HCT116 (cell line): ENCODE results near the gene SLC6A19.

Experiments
- CTCF ChIP-seq, 3 experiments: fragments of 200-600 bp in 1 of 3; sonication (generic) in 1 of 3; IDR thresholded peaks in 2 of 3; conservative IDR thresholded peaks in 1 of 3; 2 replicates each; pipeline ENCODE4 v1.5.1; 2012 to 2017; ENCODE audit warnings: low read depth in 2 of 3, low read length in 2 of 3, antibody characterized with exemption in 1 of 3, borderline replicate concordance in 1 of 3, control low read depth in 1 of 3, mild to moderate bottlenecking in 1 of 3, mixed read lengths in 1 of 3, mixed run types in 1 of 3, moderate library complexity in 1 of 3; ENCODE audit not compliant: insufficient read depth in 1 of 3
- REST ChIP-seq: IDR thresholded peaks from 2 replicates; pipeline ENCODE4 v1.6.1; 2012; ENCODE audit warnings: low read depth

GRCh38 chr5:1208221-1208742, 6.9 kb downstream of the SLC6A19 start:
- TF ChIP-seq CTCF (IDR thresholded peaks at IDR 0.05 in 2 of 3, conservative IDR thresholded peaks at IDR 0.05 in 1 of 3; ENCODE audit: borderline replicate concordance in 1 of 3, insufficient read depth in 1 of 3, low read depth in 2 of 3, low read length in 2 of 3) (no peak), REST (no peak)
